ENCODE measurements around the gene HOXD9. TPM values are rescaled to one million over a fixed set of nuclear protein-coding genes. Genes with fewer than 3 reads are reported as not detected.
A peak's percentile ranks its signal among the peaks of the same experiment; 100 is the strongest.

HOXD9 gene
- total and polyA plus RNA-seq, 2 of the 8 experiments (the other 6 are each of a cell fraction or from before 2014, with no cell fraction given), result not detected

- DNase-seq (ENCODE audit: low read depth in 1 of 2, low spot score in 2 of 2) (peak in 1 of 2 experiments; percentile 78), FAIRE-seq (no peak)
- Histone ChIP-seq H2BK15ac (ENCODE audit: low read length) (no peak overlapping the region), H3K23ac (ENCODE audit: insufficient read length) (no peak overlapping the region), H4K20me1 (replicated peaks in 1 of 2; ENCODE audit: control insufficient read depth in 1 of 2, insufficient read depth in 2 of 2, low read length in 2 of 2) (peaks cover 3 to 37% of the 10 kb centered on the region in 2 experiments), H4K91ac (replicated peaks; ENCODE audit: insufficient read length, low read length) (no peak overlapping the region), H4K5ac (ENCODE audit: insufficient read length, low read depth, low read length) (no peak overlapping the region), H3K56ac (replicated peaks; ENCODE audit: insufficient read length, low read depth, low read length) (no peak overlapping the region), H3K36me3 (ENCODE audit: control insufficient read depth in 2 of 4, insufficient read depth in 4 of 4, low read length in 3 of 4) (no peaks in the 10 kb centered on the region; a peak in 1 of 8 replicates), H2BK20ac (ENCODE audit: low read length) (no peak overlapping the region), H3K9ac (replicated peaks in 1 of 4; ENCODE audit: extremely low read depth in 1 of 4, low read depth in 3 of 4, low read length in 3 of 4) (no peak overlapping the region), H2BK120ac (replicated peaks; ENCODE audit: low read depth, low read length) (no peak overlapping the region), H2BK5ac (ENCODE audit: low read depth, low read length) (no peak overlapping the region), H3K9me3 (ENCODE audit: insufficient read depth in 2 of 2, low read depth in 1 of 2, low read length in 1 of 2) (no peaks in the 10 kb centered on the region), H2BK12ac (ENCODE audit: low read depth, low read length) (peak overlapping the region; percentile 75), H2AK5ac (ENCODE audit: low read depth, low read length) (no peak overlapping the region), H3K27ac (ENCODE audit: low read depth, low read length) (no peak overlapping the region), H3K4me3 (ENCODE audit: extremely low read depth in 1 of 4, insufficient read depth in 2 of 4, low read depth in 3 of 4, low read length in 4 of 4) (peak overlapping the region in 3 of 4 experiments; percentile 7 to 47 (median 14); a peak in 5 of 8 replicates), H3K79me1 (ENCODE audit: low read depth, low read length) (no peaks in the 10 kb centered on the region), H3K27me3 (replicated peaks in 1 of 4; ENCODE audit: control insufficient read depth in 3 of 4, extremely low read depth in 1 of 4, insufficient read depth in 3 of 4, low read length in 3 of 4) (peaks cover 94 to 100% (median 99%) of the 10 kb centered on the region in 4 experiments), H3K4ac (replicated peaks; ENCODE audit: insufficient read length, low read depth, low read length) (no peak overlapping the region), H3K4me1 (replicated peaks in 1 of 4; ENCODE audit: control insufficient read depth in 3 of 4, insufficient read depth in 4 of 4, low read length in 3 of 4) (peaks cover 3 to 25% (median 15%) of the 10 kb centered on the region in 4 experiments), H3K23me2 (ENCODE audit: low read depth, low read length) (peaks cover 3% of the 10 kb centered on the region; the same call in 1 of the 2 replicates), H3K4me2 (ENCODE audit: insufficient read depth in 1 of 2, low read depth in 2 of 2, low read length in 2 of 2) (peak overlapping the region; percentile 76 to 81), H3K14ac (ENCODE audit: insufficient read length) (no peak overlapping the region), H3K18ac (ENCODE audit: extremely low read depth, low read length) (peak overlapping the region; percentile 43; the same call in 1 of the 2 replicates), H2AFZ (ENCODE audit: low read length) (peak overlapping the region; percentile 7; the same call in 1 of the 2 replicates), H3K79me2 (ENCODE audit: control insufficient read depth in 1 of 2, insufficient read depth in 2 of 2, low read length in 2 of 2) (no peaks in the 10 kb centered on the region), H4K8ac (ENCODE audit: extremely low read depth, insufficient read depth, low read length) (peak overlapping the region; percentile 79)
- ChIA-PET POLR2A (ENCODE audit: partially characterized antibody) (interaction anchor here (0.5 to 1.3 kb wide), 2 partner anchors 14 to 48 kb away, joined by 3 to 6 read pairs; no protein-coding TSS in a partner anchor), CTCF (ENCODE audit: partially characterized antibody) (interaction anchor here (1.0 to 7.5 kb wide), 8 partner anchors 10 to 480 kb away, joined by 3 to 60 read pairs (median 4); partner anchors contain the start of gene HOXD1)
- WGBS, 2 experiments (ENCODE audit: extremely low coverage in 1 of 2, insufficient coverage in 1 of 2, insufficient read length in 1 of 2, insufficient replicate concordance in 2 of 2, low coverage in 1 of 2, low lambda C conversion rate in 2 of 2, missing lambda C conversion rate in 1 of 2), result 6% methylated on average over 44 of the region's 60 CpGs; no CpG with 5 or more reads in 1 of the 2 experiments
- TF ChIP-seq HDAC2 (IDR thresholded peaks at IDR 0.05; ENCODE audit: borderline replicate concordance in 1 of 2, low read depth in 2 of 2, low read length in 2 of 2) (no peak), EZH2 (IDR thresholded peaks at IDR 0.05; ENCODE audit: low read depth, low read length, severe bottlenecking) (peak; percentile 100), KDM5A (IDR thresholded peaks at IDR 0.05; ENCODE audit: low read length) (no peak), JUN (IDR thresholded peaks at IDR 0.05; ENCODE audit: low read depth, low read length) (no peak), RNF2 (IDR thresholded peaks at IDR 0.05; ENCODE audit: borderline replicate concordance, low read depth, low read length, missing control alignments, poor library complexity, severe bottlenecking) (peak; percentile 99), KDM4A (IDR thresholded peaks at IDR 0.05; ENCODE audit: low read depth, low read length, severe bottlenecking) (peak; percentile 72), ATF2 (IDR thresholded peaks at IDR 0.05; ENCODE audit: low read length) (no peak), CHD2 (IDR thresholded peaks at IDR 0.05; ENCODE audit: low read length) (no peak)
Observed at GRCh38 chr2:176172007-176172894, 49.7 kb downstream of the HOXD9 start.
